GM12875 (cell line): ENCODE results near the gene AFAP1L2.

ENCODE experiments used
- H3K4me3 ChIP-seq: one replicate; pipeline ENCODE4 v1.5.1; 2011; ENCODE audit warnings: low read depth, low read length, control low read depth
- CTCF ChIP-seq: IDR thresholded peaks from 2 replicates; pipeline ENCODE4 v1.5.1; 2011; ENCODE audit warnings: low read depth, mild to moderate bottlenecking, control low read depth, inconsistent platforms, low read length, moderate library complexity, borderline replicate concordance; ENCODE audit not compliant: insufficient read depth

Gene AFAP1L2

GRCh38 chr10:114250236-114250635 lies 154.1 kb downstream of the AFAP1L2 start:
- no peak for TF ChIP-seq CTCF
- H3K4me3 ChIP-seq: no peak overlapping the region

GRCh38 chr10:114246679-114247305 lies 157.5 kb downstream of the AFAP1L2 start:
- H3K4me3 ChIP-seq: no peak overlapping the region
- no peak for TF ChIP-seq CTCF

GRCh38 chr10:114245121-114245791 lies 159.0 kb downstream of the AFAP1L2 start:
- no peak for TF ChIP-seq CTCF
- no peak overlapping the region for H3K4me3 ChIP-seq
